ENCODE results near the gene SETD1A. TPM values are rescaled to one million over a fixed set of nuclear protein-coding genes. Genes with fewer than 3 reads are reported as not detected.

The SETD1A gene
- total RNA-seq, 6 experiments from 2014 or later = 3.7 to 7.4 (median 6.9) TPM

DNA sequence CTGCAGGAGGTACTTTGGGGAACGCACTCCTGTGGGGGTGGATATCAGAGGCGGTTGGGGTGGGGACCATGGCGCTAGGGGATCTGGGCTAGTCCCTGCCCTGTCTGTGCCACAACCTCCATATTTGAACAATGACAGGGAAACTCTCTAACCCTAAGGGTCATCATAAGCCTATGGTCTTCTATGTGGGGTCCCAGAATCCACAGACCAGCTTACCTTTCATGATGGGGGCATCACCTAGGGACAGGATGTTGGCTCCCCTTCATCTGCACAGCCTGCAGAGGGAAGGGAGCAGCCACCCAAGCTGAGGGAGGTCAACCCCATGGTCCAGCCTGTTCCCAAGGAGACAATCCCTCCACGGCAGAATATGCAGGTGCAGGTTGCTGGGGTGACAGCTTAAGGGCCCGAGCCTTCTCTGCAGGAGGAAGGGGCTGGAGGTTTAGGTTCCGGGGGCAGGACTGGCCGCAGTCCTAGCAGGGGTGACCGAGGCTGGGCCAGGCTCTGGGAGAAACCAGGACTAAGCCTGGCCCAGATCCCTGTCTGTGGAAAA, 7.0 kb upstream of the SETD1A start:
- H3K4me3 ChIP-seq = peak overlapping the region; percentile 94 to 96 (median 95)
- no peaks in the 10 kb centered on the region for H3K27me3 ChIP-seq

DNA sequence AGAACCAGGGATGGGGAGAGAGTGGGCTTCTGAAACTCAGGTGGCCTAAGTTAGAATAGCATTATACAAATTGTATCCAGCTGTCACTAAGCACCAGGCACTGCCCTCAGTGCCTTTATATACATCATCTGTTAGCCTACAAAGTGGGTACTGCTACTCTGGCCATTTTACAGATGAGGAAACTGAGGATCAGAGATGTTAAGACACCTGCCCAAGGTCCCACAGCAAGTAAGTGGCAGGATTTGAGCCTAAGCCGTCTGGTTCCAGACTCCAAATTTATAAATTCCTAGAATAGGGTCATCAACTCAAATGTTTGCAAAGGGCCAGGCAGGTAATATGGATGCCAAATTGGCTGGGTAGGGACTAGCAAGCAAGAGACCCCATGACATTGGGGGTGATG, 6.4 kb upstream of the SETD1A start:
- Histone ChIP-seq H3K27me3 (no peaks in the 10 kb centered on the region), H3K9me3 (no peaks in the 10 kb centered on the region), H3K36me3 (no peaks in the 10 kb centered on the region), H3K4me3 (peak overlapping the region in 1 of 3 donors; percentile 94), H3K4me1 (peaks cover 0 to 56% (median 25%) of the 10 kb centered on the region in 4 donors), H3K27ac (peak overlapping the region; percentile 94 to 96 (median 96))
- 14% methylated on average over 1 of the region's 1 CpG for WGBS (ENCODE audit: insufficient coverage, low coverage, low lambda C conversion rate, missing lambda C conversion rate)
- TF ChIP-seq, protein P1, sequence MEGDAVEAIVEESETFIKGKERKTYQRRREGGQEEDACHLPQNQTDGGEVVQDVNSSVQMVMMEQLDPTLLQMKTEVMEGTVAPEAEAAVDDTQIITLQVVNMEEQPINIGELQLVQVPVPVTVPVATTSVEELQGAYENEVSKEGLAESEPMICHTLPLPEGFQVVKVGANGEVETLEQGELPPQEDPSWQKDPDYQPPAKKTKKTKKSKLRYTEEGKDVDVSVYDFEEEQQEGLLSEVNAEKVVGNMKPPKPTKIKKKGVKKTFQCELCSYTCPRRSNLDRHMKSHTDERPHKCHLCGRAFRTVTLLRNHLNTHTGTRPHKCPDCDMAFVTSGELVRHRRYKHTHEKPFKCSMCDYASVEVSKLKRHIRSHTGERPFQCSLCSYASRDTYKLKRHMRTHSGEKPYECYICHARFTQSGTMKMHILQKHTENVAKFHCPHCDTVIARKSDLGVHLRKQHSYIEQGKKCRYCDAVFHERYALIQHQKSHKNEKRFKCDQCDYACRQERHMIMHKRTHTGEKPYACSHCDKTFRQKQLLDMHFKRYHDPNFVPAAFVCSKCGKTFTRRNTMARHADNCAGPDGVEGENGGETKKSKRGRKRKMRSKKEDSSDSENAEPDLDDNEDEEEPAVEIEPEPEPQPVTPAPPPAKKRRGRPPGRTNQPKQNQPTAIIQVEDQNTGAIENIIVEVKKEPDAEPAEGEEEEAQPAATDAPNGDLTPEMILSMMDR (IDR thresholded peaks at IDR 0.05) = no peak
- TF ChIP-seq POLR2A (IDR thresholded peaks at IDR 0.05) = no peak
- ATAC-seq (no peak), DNase-seq (no peak)
- intact Hi-C loops (cut with DNase I) = no loop called here

More for the DNA sequence above, 7.0 kb upstream of the SETD1A start:
- peaks cover 0 to 53% (median 25%) of the 10 kb centered on the region in 4 donors for H3K4me1 ChIP-seq
- H3K9me3 ChIP-seq = no peaks in the 10 kb centered on the region
- intact Hi-C loops (cut with DNase I) = no loop called here
- H3K27ac ChIP-seq = peak overlapping the region; percentile 94 to 96 (median 96)
- H3K36me3 ChIP-seq = no peaks in the 10 kb centered on the region
- no peak for ATAC-seq
- no peak for DNase-seq
- WGBS (ENCODE audit: insufficient coverage, low coverage, low lambda C conversion rate, missing lambda C conversion rate) = 29% methylated on average over 5 of the region's 8 CpGs
- TF ChIP-seq, protein P1 (IDR thresholded peaks at IDR 0.05) = no peak
- TF ChIP-seq POLR2A (IDR thresholded peaks at IDR 0.05) = no peak

DNA sequence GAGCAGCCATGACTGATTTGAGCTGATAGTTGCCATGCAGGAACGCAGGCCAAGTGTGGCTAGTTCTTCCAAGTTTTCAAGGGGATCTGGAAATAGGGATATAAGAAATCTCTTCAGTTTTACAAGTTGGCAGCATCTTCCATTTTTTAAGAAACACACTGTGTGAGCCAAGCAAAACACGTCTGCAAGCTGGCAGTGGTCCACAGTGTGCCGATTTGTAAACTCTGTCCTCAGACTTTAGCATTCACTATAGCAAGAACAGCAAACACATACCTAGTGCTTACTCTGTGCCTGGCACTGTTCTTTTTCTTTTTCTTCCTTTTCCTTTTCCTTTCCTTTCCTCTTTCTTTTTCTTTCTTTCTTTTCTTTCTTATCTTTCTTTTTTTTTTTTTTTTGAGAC, 5.8 kb upstream of the SETD1A start:
- no peaks in the 10 kb centered on the region for H3K9me3 ChIP-seq
- DNase-seq (peak; percentile 78 to 93 (median 88)), ATAC-seq (peak in 3 of 4 donors; percentile 8 to 41 (median 20))
- H3K36me3 ChIP-seq = no peaks in the 10 kb centered on the region
- H3K4me3 ChIP-seq = peak overlapping the region in 1 of 3 donors; percentile 8
- WGBS (ENCODE audit: insufficient coverage, low coverage, low lambda C conversion rate, missing lambda C conversion rate) = 12% methylated on average over 3 of the region's 3 CpGs
- peak overlapping the region; percentile 94 to 96 (median 96) for H3K27ac ChIP-seq
- intact Hi-C loops (cut with DNase I) = no loop called here
- TF ChIP-seq POLR2A (IDR thresholded peaks at IDR 0.05) = no peak
- TF ChIP-seq, protein P1 (IDR thresholded peaks at IDR 0.05) = no peak
- H3K4me1 ChIP-seq = peaks cover 0 to 62% (median 25%) of the 10 kb centered on the region in 4 donors
- H3K27me3 ChIP-seq = no peaks in the 10 kb centered on the region

DNA sequence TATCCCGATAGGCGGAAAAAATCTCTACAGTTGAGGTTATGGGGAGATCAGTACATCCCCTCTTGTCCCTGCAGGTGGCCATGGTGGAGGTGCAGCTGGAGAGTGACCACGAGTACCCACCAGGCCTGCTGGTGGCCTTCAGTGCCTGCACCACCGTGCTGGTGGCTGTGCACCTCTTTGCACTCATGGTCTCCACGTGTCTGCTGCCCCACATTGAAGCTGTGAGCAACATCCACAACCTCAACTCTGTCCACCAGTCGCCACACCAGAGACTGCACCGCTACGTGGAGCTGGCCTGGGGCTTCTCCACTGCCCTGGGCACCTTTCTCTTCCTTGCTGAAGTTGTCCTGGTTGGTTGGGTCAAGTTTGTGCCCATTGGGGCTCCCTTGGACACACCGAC, 4.4 kb upstream of the SETD1A start:
- TF ChIP-seq, protein P1 (IDR thresholded peaks at IDR 0.05) = no peak
- no peak for TF ChIP-seq POLR2A (IDR thresholded peaks at IDR 0.05)
- peak overlapping the region in 1 of 3 donors; percentile 96 for H3K27ac ChIP-seq
- no peaks in the 10 kb centered on the region for H3K9me3 ChIP-seq
- no peak for DNase-seq
- no peak overlapping the region for H3K4me3 ChIP-seq
- peaks cover 0 to 65% (median 25%) of the 10 kb centered on the region in 4 donors for H3K4me1 ChIP-seq
- H3K27me3 ChIP-seq = no peaks in the 10 kb centered on the region
- no peaks in the 10 kb centered on the region for H3K36me3 ChIP-seq
- WGBS (ENCODE audit: insufficient coverage, low coverage, low lambda C conversion rate, missing lambda C conversion rate) = 92% methylated on average over 3 of the region's 9 CpGs
- ATAC-seq = no peak
- intact Hi-C loops (cut with DNase I) = no loop called here

All from right lobe of liver (tissue), 6 donors.